ENCODE results near the gene PBX2.

The PBX2 gene

DNA sequence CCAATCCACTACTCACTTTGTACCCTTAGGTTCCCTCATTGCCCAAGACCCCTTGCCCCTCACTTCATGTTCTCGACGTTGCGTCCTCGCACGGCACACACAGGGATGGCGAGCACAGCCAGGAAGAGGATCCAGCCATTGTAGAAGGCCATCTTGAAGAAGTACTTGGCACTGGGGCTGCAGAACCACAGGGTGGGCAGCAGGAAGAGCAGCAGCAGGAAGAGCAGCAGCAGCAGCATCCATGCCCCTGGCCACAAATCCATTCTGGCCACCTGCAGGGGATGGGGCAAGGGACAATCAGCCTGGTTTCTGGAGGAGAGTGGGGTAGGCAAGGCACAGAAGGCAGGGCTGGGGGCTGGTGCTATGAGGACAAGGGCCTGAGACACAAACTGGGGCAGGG is 18.8 kb downstream of the PBX2 start:
- Histone ChIP-seq H3K36me3 (peaks cover 48 to 56% (median 52%) of the 10 kb centered on the region in 11 experiments), H3K4me1 (peaks cover 34 to 50% (median 40%) of the 10 kb centered on the region in 10 experiments), H4K20me1 (peaks cover 0 to 25% (median 0%) of the 10 kb centered on the region in 11 experiments; a peak in 2 of 22 replicates), H3K4me2 (no peak overlapping the region), H3K9me3 (replicated peaks in 1 of 11) (no peaks in the 10 kb centered on the region), H3K9ac (no peak overlapping the region), H3K27ac (no peak overlapping the region), H3K4me3 (no peak overlapping the region), H3K27me3 (no peaks in the 10 kb centered on the region)
- no peak for TF ChIP-seq Cebpa-rat (IDR thresholded peaks at IDR 0.05)

DNA sequence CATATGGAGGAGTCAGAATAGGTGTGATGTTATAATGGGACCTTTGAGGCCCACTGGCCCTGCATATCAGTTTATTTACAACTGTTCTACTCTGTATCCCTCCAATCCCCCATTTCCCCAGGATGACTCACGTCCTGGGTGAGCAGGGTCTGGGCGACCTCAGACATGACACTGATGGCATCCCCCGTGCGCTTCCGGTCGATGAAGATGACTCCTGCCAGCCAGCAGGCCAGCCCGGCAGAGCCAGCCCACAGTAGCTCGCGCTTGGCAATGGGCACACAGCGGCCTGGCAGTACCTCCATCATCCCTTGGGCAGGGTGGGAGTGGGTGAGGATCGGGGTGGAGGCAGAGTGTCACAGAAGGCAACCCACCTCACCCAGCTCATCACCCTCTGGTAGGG is 19.7 kb downstream of the PBX2 start:
- TF ChIP-seq Cebpa-rat (IDR thresholded peaks at IDR 0.05): no peak
- Histone ChIP-seq H3K27ac (no peak overlapping the region), H3K4me3 (no peak overlapping the region), H4K20me1 (peaks cover 0 to 29% (median 0%) of the 10 kb centered on the region in 11 experiments; a peak in 2 of 22 replicates), H3K36me3 (peaks cover 49 to 65% (median 58%) of the 10 kb centered on the region in 11 experiments), H3K4me2 (no peak overlapping the region; a peak in 1 of 22 replicates), H3K27me3 (no peaks in the 10 kb centered on the region), H3K4me1 (peaks cover 29 to 45% (median 37%) of the 10 kb centered on the region in 10 experiments), H3K9ac (no peak overlapping the region), H3K9me3 (replicated peaks in 1 of 11) (no peaks in the 10 kb centered on the region)

DNA sequence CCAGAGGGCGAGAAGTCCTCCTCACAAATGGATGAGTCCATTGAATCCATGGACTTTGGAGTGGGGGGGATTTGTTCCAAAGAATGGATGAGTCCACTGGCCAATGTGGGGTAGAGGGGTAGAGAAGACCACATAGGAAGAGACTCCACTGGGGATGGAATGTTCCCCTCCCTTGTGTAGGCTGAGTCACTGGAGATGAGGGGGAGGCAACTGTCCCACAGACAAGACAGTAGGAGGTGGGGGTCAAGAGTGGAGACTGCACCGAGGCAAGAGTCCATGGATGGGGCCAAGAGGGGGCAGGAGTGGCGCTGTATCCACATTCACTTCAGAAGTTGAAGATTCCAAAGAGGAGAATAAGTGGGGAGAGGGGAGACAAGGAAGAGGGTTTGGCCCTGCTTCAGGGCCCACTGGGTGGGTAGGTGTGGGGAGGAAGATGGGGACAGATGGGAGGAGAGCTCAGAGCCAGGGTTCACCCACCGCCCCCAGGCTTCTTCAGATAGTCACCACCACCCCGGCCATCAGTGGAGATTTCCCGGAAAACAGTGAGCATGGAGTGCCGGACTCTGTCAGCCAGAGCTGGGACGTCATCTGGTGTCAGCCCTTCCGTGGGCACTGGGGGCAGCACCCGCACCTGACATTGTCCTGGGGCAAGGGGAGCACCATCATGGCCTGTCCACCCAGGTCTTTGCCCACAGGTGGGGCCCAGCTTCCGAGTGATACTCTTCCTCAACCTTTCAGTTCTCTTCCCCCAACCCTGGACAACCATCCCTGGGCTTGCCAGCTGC is 21.0 kb downstream of the PBX2 start:
- no peak overlapping the region; a peak in 1 of 22 replicates for H3K4me2 ChIP-seq
- H4K20me1 ChIP-seq: peaks cover 0 to 29% (median 0%) of the 10 kb centered on the region in 11 experiments; a peak in 2 of 22 replicates
- peaks cover 49 to 73% (median 61%) of the 10 kb centered on the region in 11 experiments for H3K36me3 ChIP-seq
- H3K4me1 ChIP-seq: peaks cover 16 to 32% (median 24%) of the 10 kb centered on the region in 10 experiments
- H3K9me3 ChIP-seq (replicated peaks in 1 of 11): no peaks in the 10 kb centered on the region
- no peak overlapping the region for H3K4me3 ChIP-seq
- H3K9ac ChIP-seq: no peak overlapping the region
- H3K27me3 ChIP-seq: no peaks in the 10 kb centered on the region
- no peak for TF ChIP-seq Cebpa-rat (IDR thresholded peaks at IDR 0.05)
- H3K27ac ChIP-seq: no peak overlapping the region

DNA sequence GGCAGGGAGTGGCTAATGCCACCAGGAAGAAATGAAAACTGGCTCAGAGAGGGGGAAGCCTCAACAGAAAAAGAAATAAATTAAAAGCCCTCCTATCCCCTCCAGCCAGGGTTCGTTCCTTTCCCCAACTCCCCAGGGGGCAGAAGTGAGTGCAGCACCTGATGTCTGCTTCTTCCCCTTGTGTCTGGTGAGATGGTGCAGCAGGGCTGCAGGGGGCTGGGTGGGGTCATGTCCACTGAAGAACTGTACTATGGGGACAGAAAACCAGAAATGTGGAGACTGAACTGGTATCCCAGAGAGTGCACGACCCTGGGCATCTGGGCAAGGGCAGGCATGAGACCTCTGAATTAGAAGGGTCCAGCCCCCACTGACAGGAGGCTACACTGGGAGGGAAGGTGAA is 21.7 kb downstream of the PBX2 start:
- Histone ChIP-seq H3K27ac (no peak overlapping the region), H3K36me3 (peaks cover 53 to 79% (median 61%) of the 10 kb centered on the region in 11 experiments), H3K27me3 (no peaks in the 10 kb centered on the region), H3K4me3 (no peak overlapping the region), H3K4me1 (peaks cover 10 to 26% (median 18%) of the 10 kb centered on the region in 10 experiments), H3K9ac (peak overlapping the region in 2 of 11 experiments; percentile 17 to 39; a peak in 2 of 22 replicates), H4K20me1 (peaks cover 0 to 29% (median 0%) of the 10 kb centered on the region in 11 experiments; a peak in 2 of 22 replicates), H3K4me2 (peak overlapping the region in 3 of 11 experiments; percentile 6 to 41 (median 21); a peak in 3 of 22 replicates), H3K9me3 (replicated peaks in 1 of 11) (no peaks in the 10 kb centered on the region)
- no peak for TF ChIP-seq Cebpa-rat (IDR thresholded peaks at IDR 0.05)

DNA sequence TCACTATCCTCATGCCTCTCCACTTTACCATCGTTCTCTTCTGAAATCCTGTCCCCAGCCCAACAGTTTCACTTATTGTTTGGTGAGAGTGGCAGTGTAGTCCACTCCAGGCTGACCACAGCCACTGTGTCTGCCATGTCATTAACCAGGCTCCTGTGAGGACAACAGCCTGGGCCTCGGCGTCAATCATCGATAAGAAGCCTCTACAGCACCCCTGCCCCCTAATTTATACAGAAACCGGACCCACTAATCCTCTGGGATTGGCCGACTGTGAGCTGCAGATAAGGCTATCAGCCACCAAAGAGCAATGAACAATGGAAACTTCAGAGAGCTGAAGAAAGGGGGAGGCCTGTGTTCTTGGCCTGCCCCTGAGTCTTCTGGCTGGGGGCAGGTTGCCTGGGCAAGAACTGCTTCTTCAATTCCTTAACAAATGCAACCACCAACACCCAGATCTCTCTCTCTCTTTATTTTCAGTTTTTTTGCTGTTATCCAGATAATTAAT is 22.2 kb downstream of the PBX2 start:
- H3K27me3 ChIP-seq: no peaks in the 10 kb centered on the region
- peaks cover 54 to 85% (median 66%) of the 10 kb centered on the region in 11 experiments for H3K36me3 ChIP-seq
- TF ChIP-seq Cebpa-rat (IDR thresholded peaks at IDR 0.05): no peak
- no peaks in the 10 kb centered on the region for H3K9me3 ChIP-seq (replicated peaks in 1 of 11)
- peaks cover 5 to 20% (median 12%) of the 10 kb centered on the region in 10 experiments; a peak in 19 of 20 replicates for H3K4me1 ChIP-seq
- no peak overlapping the region; a peak in 1 of 22 replicates for H3K27ac ChIP-seq
- peak overlapping the region in 2 of 11 experiments; percentile 17 to 39; a peak in 2 of 22 replicates for H3K9ac ChIP-seq
- no peak overlapping the region for H3K4me3 ChIP-seq
- peaks cover 0 to 29% (median 0%) of the 10 kb centered on the region in 11 experiments; a peak in 2 of 22 replicates for H4K20me1 ChIP-seq
- H3K4me2 ChIP-seq: peak overlapping the region in 3 of 11 experiments; percentile 6 to 41 (median 21); a peak in 2 of 22 replicates

DNA sequence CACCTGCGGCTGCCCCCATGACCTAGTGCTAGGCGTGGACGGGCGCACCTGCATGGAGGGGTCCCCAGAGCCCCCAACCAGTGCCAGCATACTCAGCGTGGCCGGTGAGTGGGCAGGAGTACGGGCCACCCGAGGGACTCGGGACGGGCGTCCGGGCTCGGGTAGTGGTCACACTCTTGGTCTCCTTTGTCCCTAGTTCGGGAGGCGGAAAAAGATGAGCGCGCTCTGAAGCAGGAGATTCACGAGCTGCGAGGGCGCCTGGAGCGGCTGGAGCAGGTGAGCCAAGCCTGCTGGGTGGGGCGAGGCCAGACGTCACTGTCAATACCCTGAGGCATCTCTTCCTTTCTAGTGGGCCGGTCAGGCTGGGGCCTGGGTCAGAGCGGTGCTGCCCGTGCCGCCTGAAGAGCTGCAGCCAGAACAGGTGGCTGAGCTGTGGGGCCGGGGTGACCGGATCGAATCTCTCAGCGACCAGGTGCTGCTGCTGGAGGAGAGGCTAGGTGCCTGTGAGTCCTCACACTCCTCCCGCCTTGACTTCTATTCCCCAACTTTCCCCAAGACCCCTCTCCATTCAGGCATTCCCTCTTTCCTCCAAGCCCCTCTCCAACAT is 22.7 kb downstream of the PBX2 start:
- no peak overlapping the region for H3K9ac ChIP-seq

DNA sequence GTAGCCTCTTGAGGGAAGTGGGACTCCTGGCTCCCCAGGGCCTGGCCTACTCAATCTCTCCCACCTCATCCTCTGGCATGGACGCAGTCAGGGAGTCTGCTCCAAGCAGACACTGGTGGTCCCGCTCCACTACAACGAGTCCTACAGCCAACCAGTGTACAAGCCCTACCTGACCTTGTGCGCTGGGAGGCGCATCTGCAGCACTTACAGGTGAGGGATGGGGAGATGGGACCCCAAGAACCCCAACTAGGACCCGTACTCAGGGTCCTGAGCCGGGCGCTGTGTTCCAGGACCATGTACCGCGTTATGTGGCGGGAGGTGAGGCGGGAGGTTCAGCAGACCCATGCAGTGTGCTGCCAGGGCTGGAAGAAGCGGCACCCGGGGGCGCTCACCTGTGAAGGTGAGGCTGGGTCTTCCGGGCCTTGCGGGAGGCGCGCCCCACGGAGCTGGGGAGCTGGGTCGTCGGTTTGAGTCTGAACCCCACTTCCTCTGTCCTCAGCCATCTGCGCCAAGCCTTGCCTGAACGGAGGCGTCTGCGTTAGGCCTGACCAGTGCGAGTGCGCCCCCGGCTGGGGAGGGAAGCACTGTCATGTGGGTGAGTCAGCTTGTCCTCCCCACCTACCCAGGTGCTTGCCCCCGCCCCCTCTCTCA is 23.5 kb downstream of the PBX2 start:
- Histone ChIP-seq H3K4me3 (no peak overlapping the region), H3K4me1 (peaks cover 0 to 16% (median 8%) of the 10 kb centered on the region in 10 experiments; a peak in 9 of 20 replicates), H3K4me2 (no peak overlapping the region), H3K27ac (no peak overlapping the region), H4K20me1 (peaks cover 0 to 29% (median 0%) of the 10 kb centered on the region in 11 experiments; a peak in 1 of 22 replicates), H3K9ac (no peak overlapping the region), H3K27me3 (no peaks in the 10 kb centered on the region), H3K9me3 (replicated peaks in 1 of 11) (no peaks in the 10 kb centered on the region), H3K36me3 (peaks cover 55 to 92% (median 76%) of the 10 kb centered on the region in 11 experiments)
- TF ChIP-seq Cebpa-rat (IDR thresholded peaks at IDR 0.05): no peak

More for the DNA sequence above, 22.7 kb downstream of the PBX2 start:
- Histone ChIP-seq H3K36me3 (peaks cover 55 to 90% (median 72%) of the 10 kb centered on the region in 11 experiments), H3K27ac (no peak overlapping the region), H3K4me1 (peaks cover 0 to 16% (median 9%) of the 10 kb centered on the region in 10 experiments; a peak in 13 of 20 replicates), H3K27me3 (no peaks in the 10 kb centered on the region), H3K4me3 (no peak overlapping the region), H3K9me3 (replicated peaks in 1 of 11) (no peaks in the 10 kb centered on the region), H3K4me2 (no peak overlapping the region), H4K20me1 (peaks cover 0 to 29% (median 0%) of the 10 kb centered on the region in 11 experiments; a peak in 1 of 22 replicates)
- no peak for TF ChIP-seq Cebpa-rat (IDR thresholded peaks at IDR 0.05)

DNA sequence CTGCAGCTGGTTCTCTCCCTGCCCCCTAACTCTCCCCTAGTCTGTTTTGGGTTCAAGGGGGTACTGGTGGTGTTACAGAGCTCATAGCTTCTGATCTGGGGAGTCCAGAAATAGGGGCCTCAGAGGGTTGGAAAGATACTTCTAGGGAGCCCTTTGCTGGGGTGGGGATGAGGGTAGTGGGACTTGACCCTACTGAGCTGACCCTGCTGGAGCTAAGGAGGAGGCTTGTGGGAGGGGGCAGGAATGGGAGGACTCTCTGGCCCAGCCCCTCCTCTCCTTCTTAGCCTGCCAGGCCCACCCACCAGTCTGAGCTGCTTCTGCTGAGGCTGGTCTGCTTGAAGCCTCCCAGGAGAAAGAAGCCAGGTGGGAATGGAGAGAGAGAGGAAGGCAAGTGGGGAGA is 25.7 kb downstream of the PBX2 start, which contains the start of gene EGFL8:
Gene EGFL8, plus strand, starts transcription at position 301 of the 400 bp plus-strand sequence. CDS start 1,571 bp downstream, outside the sequence.
- H3K4me1 ChIP-seq: peaks cover 0 to 12% (median 7%) of the 10 kb centered on the region in 10 experiments; a peak in 7 of 20 replicates
- no peak within 1 kb of the TSS for H3K4me3 ChIP-seq
- H3K9ac ChIP-seq: 0 out of 22 replicates have a peak within 1 kb of the TSS, but pooled peaks of 1 of the 11 experiments have one; percentile 5
- no peaks in the 10 kb centered on the region for H3K9me3 ChIP-seq (replicated peaks in 1 of 11)
- H3K4me2 ChIP-seq: no peak within 1 kb of the TSS
- H3K27me3 ChIP-seq: no peaks in the 10 kb centered on the region
- TF ChIP-seq Cebpa-rat (IDR thresholded peaks at IDR 0.05): no peak
- peaks cover 0 to 29% (median 0%) of the 10 kb centered on the region in 11 experiments; a peak in 1 of 22 replicates for H4K20me1 ChIP-seq
- peaks cover 33 to 76% (median 56%) of the 10 kb centered on the region in 11 experiments for H3K36me3 ChIP-seq
- H3K27ac ChIP-seq: no peak within 1 kb of the TSS
